Fibroblast of villous mesenchyme (primary cell): Measurements from ENCODE around the gene AIM2. TPM values are rescaled to one million over a fixed set of nuclear protein-coding genes. Genes with fewer than 3 reads are reported as not detected.
A peak's percentile ranks its signal among the peaks of the same experiment; 100 is the strongest.

Experiments used
- DNase-seq: peaks from one replicate; pipeline ENCODE4 v3.0.0-alpha.2; 2010; ENCODE audit warnings: low read depth
- H3K4me3 ChIP-seq: 2 replicates; pipeline ENCODE4 v1.5.1; 2011; ENCODE audit warnings: low read depth, mild to moderate bottlenecking, low read length
- CTCF ChIP-seq: IDR thresholded peaks from 2 replicates; pipeline ENCODE4 v1.5.1; 2012; ENCODE audit warnings: low read depth, mild to moderate bottlenecking, low read length; ENCODE audit not compliant: insufficient read depth
- total RNA-seq: library from RNA; depleted of rRNA; stranded (reverse); fragments of >200 nt; gene quantifications from 2 replicates; pipeline ENCODE4 v1.2.3, GENCODE V29; 2012

Gene AIM2
- total RNA-seq, 1 donor: not detected

GRCh38 chr1:159015440-159015909, 61.1 kb downstream of the AIM2 start:
- H3K4me3 ChIP-seq: no peak overlapping the region
- no peak for TF ChIP-seq CTCF
- peak; percentile 92 for DNase-seq

- no peak for TF ChIP-seq CTCF
- no peak overlapping the region for H3K4me3 ChIP-seq
- no peak for DNase-seq
Measured at GRCh38 chr1:159014851-159015250, 61.7 kb downstream of the AIM2 start.

GRCh38 chr1:159014003-159014571, 62.5 kb downstream of the AIM2 start:
- TF ChIP-seq CTCF: no peak
- H3K4me3 ChIP-seq: no peak overlapping the region
- DNase-seq: no peak

DNA sequence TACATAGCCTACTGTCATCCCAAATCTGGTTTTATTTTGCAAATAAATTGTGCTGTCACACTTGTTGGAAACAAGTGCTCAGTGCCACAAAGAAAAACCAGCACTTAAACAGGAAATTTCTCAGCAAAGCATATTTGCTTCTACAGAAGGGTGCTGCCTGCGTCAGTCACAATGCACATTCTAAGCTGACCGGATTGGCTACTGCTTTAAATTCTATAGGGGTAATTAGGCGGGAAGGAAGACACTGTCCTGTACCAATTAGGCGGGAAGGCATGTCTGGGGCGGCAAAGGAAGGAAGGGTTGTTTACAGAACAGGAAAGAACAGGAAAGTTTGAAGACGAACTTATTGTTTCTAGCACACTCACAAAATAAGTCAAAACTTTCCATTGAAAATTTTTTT, 64.1 kb downstream of the AIM2 start:
- TF ChIP-seq CTCF: no peak
- H3K4me3 ChIP-seq: peak overlapping the region; percentile 87
- DNase-seq: peak; percentile 30

Other genes with a start within 250 kb of the AIM2 start
- gene MNDA, start 245.4 kb downstream of the AIM2 start, total RNA-seq: not detected in 2 replicates
- not detected in 2 replicates for gene PYHIN1, start 145.2 kb downstream of the AIM2 start, total RNA-seq
- gene IFI16, start 66.9 kb downstream of the AIM2 start, total RNA-seq: 59.9 and 60.5 TPM in 2 replicates
- gene CADM3, start 94.8 kb upstream of the AIM2 start, total RNA-seq: not detected in 2 replicates
- not detected in 2 replicates for gene ACKR1, start 128.1 kb upstream of the AIM2 start, total RNA-seq
- gene FCER1A, start 225.6 kb upstream of the AIM2 start, total RNA-seq: not detected in 2 replicates